ENCODE measurements around the gene TNS1. TPM values are rescaled to one million over a fixed set of nuclear protein-coding genes. Genes with fewer than 3 reads are reported as not detected.
A peak's percentile ranks its signal among the peaks of the same experiment; 100 is the strongest.

Gene TNS1
- total and polyA plus RNA-seq, 7 donors: 73.4 to 742 (median 276) TPM

DNA sequence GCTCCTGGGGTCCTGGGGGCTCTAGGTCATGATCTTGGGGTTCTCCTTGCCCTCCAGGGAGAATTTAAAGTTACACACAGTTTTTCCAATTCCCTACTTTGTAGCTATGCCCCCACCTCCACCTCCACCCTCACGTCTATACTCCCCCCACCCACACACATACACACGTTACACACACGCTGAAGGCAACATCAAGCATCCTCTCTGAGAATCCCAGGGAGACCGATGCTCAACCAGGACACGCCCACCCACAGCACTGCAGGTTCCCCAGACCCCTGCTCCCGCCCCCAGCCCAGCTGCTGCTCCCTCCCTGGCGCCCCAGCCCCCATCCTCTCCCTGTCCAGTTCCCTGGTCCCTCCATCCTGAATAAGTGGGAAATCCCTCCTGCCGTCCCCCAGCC lies 6.4 kb upstream of the TNS1 start:
- Histone ChIP-seq H3K27me3 (ENCODE audit: insufficient read depth in 3 of 3, low read length in 2 of 3) (peaks cover 0 to 3% (median 0%) of the 10 kb centered on the region in 3 donors), H3K27ac (no peak overlapping the region), H3K4me1 (peaks cover 26% of the 10 kb centered on the region), H3K4me3 (peak overlapping the region; percentile 68), H3K9me3 (no peaks in the 10 kb centered on the region), H3K36me3 (ENCODE audit: insufficient read depth in 1 of 2, low read depth in 1 of 2) (no peaks in the 10 kb centered on the region)
- TF ChIP-seq, protein P1, sequence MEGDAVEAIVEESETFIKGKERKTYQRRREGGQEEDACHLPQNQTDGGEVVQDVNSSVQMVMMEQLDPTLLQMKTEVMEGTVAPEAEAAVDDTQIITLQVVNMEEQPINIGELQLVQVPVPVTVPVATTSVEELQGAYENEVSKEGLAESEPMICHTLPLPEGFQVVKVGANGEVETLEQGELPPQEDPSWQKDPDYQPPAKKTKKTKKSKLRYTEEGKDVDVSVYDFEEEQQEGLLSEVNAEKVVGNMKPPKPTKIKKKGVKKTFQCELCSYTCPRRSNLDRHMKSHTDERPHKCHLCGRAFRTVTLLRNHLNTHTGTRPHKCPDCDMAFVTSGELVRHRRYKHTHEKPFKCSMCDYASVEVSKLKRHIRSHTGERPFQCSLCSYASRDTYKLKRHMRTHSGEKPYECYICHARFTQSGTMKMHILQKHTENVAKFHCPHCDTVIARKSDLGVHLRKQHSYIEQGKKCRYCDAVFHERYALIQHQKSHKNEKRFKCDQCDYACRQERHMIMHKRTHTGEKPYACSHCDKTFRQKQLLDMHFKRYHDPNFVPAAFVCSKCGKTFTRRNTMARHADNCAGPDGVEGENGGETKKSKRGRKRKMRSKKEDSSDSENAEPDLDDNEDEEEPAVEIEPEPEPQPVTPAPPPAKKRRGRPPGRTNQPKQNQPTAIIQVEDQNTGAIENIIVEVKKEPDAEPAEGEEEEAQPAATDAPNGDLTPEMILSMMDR (IDR thresholded peaks at IDR 0.05): no peak
- ATAC-seq (no peak), DNase-seq (no peak)
- intact Hi-C loops (cut with DNase I): no loop called here
- 57 to 66% (median 57%) methylated on average over 8 of the region's 8 CpGs for WGBS, 3 donors

DNA sequence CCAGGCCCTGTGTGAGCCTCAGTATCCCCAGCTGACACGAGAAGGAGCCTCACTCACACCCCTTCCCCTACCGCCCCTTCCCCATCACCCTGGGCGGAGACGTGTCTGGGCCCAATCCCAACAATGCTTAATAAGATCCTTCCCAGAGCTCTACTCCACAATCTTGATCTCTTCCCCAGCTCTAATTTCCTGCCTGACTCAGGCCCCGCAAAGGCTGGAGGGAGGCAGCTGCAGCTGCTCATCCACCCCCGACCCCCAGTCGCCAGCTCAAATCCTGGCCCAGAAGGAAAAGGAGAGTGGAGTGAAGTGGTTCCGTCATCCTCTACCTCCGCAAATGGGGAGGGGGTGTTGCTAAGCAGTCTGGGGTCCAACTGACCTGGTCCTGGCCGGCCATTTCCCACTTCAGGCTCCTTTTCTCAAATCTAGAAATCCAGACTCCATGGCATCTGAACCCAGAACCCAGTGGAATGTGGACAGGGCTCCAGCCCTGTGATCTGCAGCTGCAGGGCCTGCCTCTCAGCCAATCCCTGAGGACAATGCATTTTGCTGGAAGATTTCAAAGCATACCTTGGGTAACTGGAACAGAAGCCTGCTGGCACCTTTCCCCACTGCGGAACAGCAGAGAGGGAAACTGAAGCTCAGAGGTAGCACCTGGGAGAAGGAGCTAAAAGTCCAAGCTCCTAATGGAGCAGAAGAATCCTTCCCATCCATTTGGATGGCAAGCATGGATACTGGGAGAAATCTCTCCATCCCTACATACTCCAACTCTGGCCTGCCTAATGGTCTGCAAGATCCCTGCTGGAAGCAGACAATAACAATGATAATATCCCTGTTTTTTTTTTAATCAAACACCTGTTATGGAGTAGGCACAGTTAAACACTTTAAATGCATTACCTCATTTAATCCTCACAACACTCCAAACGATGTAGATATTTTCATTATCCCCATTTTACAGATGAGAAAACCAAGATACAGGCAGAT lies 5.6 kb upstream of the TNS1 start:
- Histone ChIP-seq H3K4me3 (no peak overlapping the region), H3K27ac (peak overlapping the region; percentile 32), H3K4me1 (peaks cover 33% of the 10 kb centered on the region), H3K9me3 (no peaks in the 10 kb centered on the region), H3K36me3 (ENCODE audit: insufficient read depth in 1 of 2, low read depth in 1 of 2) (no peaks in the 10 kb centered on the region), H3K27me3 (ENCODE audit: insufficient read depth in 3 of 3, low read length in 2 of 3) (peaks cover 0 to 3% (median 0%) of the 10 kb centered on the region in 3 donors)
- TF ChIP-seq, protein P1 (IDR thresholded peaks at IDR 0.05): no peak
- ATAC-seq (peak in 1 of 4 donors; percentile 24), DNase-seq (no peak)
- intact Hi-C loops (cut with DNase I): no loop called here
- WGBS, 3 donors: 41 to 68% (median 45%) methylated on average over 12 of the region's 12 CpGs

DNA sequence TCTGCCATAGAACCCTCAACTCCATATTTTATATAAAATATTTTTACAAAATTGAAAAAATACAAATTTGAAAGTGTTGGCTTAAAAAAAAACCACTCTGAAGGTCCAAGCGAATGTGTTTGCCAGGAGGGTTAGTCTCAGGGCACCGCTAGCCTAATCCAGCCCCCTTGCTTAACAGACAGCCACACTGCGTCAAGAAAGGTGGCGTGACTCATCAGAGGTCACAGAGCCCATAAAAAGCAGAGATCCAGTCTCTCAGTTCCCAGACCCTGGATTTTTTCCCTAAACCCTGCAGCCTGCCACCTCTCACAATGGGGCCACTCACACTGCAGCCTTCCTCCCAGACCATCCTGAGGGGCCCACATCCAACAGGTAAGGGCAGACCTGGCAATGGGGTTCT lies 3.9 kb upstream of the TNS1 start:
- no peak for ATAC-seq
- TF ChIP-seq, protein P1 (IDR thresholded peaks at IDR 0.05): no peak
- Histone ChIP-seq H3K36me3 (ENCODE audit: insufficient read depth in 1 of 2, low read depth in 1 of 2) (no peaks in the 10 kb centered on the region), H3K27ac (peak overlapping the region; percentile 32), H3K4me3 (no peak overlapping the region), H3K27me3 (ENCODE audit: insufficient read depth in 3 of 3, low read length in 2 of 3) (peaks cover 0 to 3% (median 0%) of the 10 kb centered on the region in 3 donors), H3K4me1 (peaks cover 37% of the 10 kb centered on the region), H3K9me3 (no peaks in the 10 kb centered on the region)
- intact Hi-C loops (cut with DNase I): no loop called here
- WGBS, 3 donors: 82 to 94% (median 82%) methylated on average over 4 of the region's 4 CpGs
- no peak for DNase-seq

- intact Hi-C loops (cut with DNase I): no loop called here
Observed at GRCh38 chr2:218005486-218005885, 2.7 kb upstream of the TNS1 start.

More at GRCh38 chr2:218005486-218005885, 2.7 kb upstream of the TNS1 start:
- H3K4me1 ChIP-seq: peaks cover 31% of the 10 kb centered on the region
- TF ChIP-seq, protein P1 (IDR thresholded peaks at IDR 0.05): no peak
- no peaks in the 10 kb centered on the region for H3K27me3 ChIP-seq (ENCODE audit: insufficient read depth in 3 of 3, low read length in 2 of 3)
- H3K36me3 ChIP-seq (ENCODE audit: insufficient read depth in 1 of 2, low read depth in 1 of 2): no peaks in the 10 kb centered on the region
- no peaks in the 10 kb centered on the region for H3K9me3 ChIP-seq
- DNase-seq (no peak), ATAC-seq (no peak)
- WGBS, 3 donors: 58 to 87% (median 76%) methylated on average over 3 of the region's 3 CpGs
- no peak overlapping the region for H3K4me3 ChIP-seq
- peak overlapping the region; percentile 32 for H3K27ac ChIP-seq
